Adipocyte (in vitro differentiated cells): ENCODE results near the gene C22orf31.

Experiments used
- DNase-seq: peaks from one replicate; pipeline ENCODE4 v3.0.0-alpha.2; 2015; ENCODE audit warnings: low read depth
- H3K27me3 ChIP-seq: replicated peaks from 2 replicates; pipeline ENCODE4 v1.7.0; 2013; ENCODE audit warnings: mild to moderate bottlenecking, low read length, moderate library complexity; ENCODE audit not compliant: control insufficient read depth, insufficient read depth
- H3K36me3 ChIP-seq: 2 replicates; pipeline ENCODE4 v1.7.0; 2013; ENCODE audit warnings: low read length, mild to moderate bottlenecking, moderate library complexity; ENCODE audit not compliant: control insufficient read depth, insufficient read depth, severe bottlenecking
- H3K4me1 ChIP-seq: 2 replicates; pipeline ENCODE4 v1.7.0; 2013; ENCODE audit warnings: mild to moderate bottlenecking, low read length, moderate library complexity; ENCODE audit not compliant: control insufficient read depth, insufficient read depth
- H3K4me3 ChIP-seq: 2 replicates; pipeline ENCODE4 v1.7.0; 2013; ENCODE audit warnings: mild to moderate bottlenecking, low read length, moderate library complexity
- H3K9ac ChIP-seq: 2 replicates; pipeline ENCODE4 v1.7.0; 2013; ENCODE audit warnings: mild to moderate bottlenecking, low read length, moderate library complexity
- H3K9me3 ChIP-seq: 2 replicates; pipeline ENCODE4 v1.7.0; 2013; ENCODE audit warnings: mild to moderate bottlenecking, low read length, moderate library complexity; ENCODE audit not compliant: control insufficient read depth

C22orf31 gene

DNA sequence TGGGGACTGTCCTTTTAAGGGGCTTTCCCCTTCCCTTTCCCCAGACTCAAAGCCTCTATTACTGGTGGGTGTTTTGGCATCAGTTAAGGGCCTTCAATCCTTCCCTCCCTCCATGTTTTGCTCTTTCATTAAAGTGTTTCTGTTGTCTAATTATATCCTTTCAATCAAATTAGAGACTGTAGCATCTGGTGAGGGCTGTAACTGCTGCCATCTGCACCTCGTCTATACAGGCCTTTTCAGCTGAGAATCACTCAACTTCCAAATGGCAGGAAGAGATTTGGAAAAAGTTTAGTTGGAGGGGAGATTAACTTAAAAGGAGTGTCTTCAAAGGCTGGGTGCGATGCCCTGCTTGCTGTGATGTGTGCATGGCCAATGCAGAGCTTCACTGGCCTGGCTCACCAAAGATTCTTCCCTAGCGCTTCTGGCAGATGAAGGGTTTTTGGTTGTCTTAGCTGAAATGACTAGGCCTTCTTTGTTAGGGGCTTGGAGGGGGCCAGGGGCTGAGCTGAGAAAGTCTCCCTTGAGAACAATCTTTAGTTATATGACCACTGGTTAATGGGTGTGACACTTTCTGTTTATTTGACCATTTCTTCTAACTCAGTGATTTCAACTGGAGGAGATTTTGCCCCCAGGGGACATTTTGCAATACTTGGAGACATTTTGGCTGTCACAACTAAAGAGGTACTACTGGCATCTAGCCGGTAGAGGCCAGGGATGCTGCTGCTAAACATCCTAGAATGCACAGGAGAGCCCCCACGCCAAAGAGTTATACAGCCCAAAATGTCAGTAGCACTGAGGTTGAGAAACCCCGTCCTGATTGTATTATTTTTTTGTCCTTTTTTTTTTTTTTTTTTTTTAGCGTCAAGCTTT, 18.7 kb upstream of the C22orf31 start:
- Histone ChIP-seq H3K36me3 (no peaks in the 10 kb centered on the region), H3K9ac (no peak overlapping the region), H3K27me3 (no peaks in the 10 kb centered on the region), H3K4me1 (peaks cover 51% of the 10 kb centered on the region), H3K9me3 (no peaks in the 10 kb centered on the region), H3K4me3 (no peak overlapping the region)
- DNase-seq: peak; percentile 87

- DNase-seq: peak; percentile 43
- peaks cover 53% of the 10 kb centered on the region for H3K4me1 ChIP-seq
- no peaks in the 10 kb centered on the region for H3K27me3 ChIP-seq
- H3K9me3 ChIP-seq: no peaks in the 10 kb centered on the region
- no peak overlapping the region for H3K4me3 ChIP-seq
- H3K36me3 ChIP-seq: no peaks in the 10 kb centered on the region
- H3K9ac ChIP-seq: no peak overlapping the region
Observed at GRCh38 chr22:29079218-29079901, 17.7 kb upstream of the C22orf31 start.

- no peak overlapping the region for H3K4me3 ChIP-seq
- no peaks in the 10 kb centered on the region for H3K36me3 ChIP-seq
- peaks cover 50% of the 10 kb centered on the region for H3K4me1 ChIP-seq
- no peaks in the 10 kb centered on the region for H3K9me3 ChIP-seq
- H3K27me3 ChIP-seq: no peaks in the 10 kb centered on the region
- DNase-seq: no peak
- H3K9ac ChIP-seq: no peak overlapping the region
Observed at GRCh38 chr22:29078869-29079207, 17.2 kb upstream of the C22orf31 start.

GRCh38 chr22:29078036-29078868, 16.6 kb upstream of the C22orf31 start:
- no peaks in the 10 kb centered on the region for H3K9me3 ChIP-seq
- DNase-seq: no peak
- no peak overlapping the region for H3K9ac ChIP-seq
- peaks cover 45% of the 10 kb centered on the region for H3K4me1 ChIP-seq
- H3K4me3 ChIP-seq: no peak overlapping the region
- no peaks in the 10 kb centered on the region for H3K36me3 ChIP-seq
- no peaks in the 10 kb centered on the region for H3K27me3 ChIP-seq

- Histone ChIP-seq H3K4me1 (peaks cover 22% of the 10 kb centered on the region), H3K9ac (peak overlapping the region; percentile 84), H3K4me3 (peak overlapping the region; percentile 84), H3K9me3 (no peaks in the 10 kb centered on the region), H3K36me3 (no peaks in the 10 kb centered on the region), H3K27me3 (peaks cover 1% of the 10 kb centered on the region)
- no peak for DNase-seq
Observed at GRCh38 chr22:29074276-29074772, 12.7 kb upstream of the C22orf31 start.

DNA sequence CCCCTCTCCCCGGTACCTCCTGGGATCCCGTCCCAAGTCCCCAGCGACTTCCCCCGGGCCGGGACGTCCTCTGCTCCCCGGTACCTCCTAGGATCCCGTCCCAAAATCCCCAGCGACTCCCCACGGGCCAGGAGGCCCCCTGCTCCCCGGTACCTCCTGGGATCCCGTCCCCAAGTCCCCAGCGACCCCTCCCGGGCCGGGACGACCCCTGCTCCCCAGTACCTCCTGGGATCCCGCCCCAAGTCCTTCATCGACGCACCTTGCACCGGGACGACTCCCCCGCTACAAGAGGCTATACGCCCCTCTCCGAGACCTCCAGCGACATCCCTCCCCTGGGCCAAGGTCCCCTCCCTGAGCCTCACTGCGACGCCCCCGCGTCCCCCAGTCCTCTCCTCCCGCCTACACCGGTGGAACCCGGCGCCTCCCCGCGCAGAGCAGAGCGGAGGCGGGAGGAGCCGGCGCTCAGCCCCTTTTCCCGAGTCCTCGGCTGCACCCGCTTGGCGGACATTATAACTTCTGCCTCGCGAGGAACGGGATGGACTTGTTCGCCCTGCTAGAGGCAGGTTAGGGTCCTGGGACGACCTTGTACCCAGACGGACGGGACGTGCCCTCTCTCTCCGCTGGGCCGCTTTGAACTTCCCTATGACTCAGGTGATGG, 12.1 kb upstream of the C22orf31 start:
- no peak for DNase-seq
- Histone ChIP-seq H3K4me3 (peak overlapping the region; percentile 84), H3K27me3 (peaks cover 4% of the 10 kb centered on the region), H3K9me3 (no peaks in the 10 kb centered on the region), H3K36me3 (no peaks in the 10 kb centered on the region), H3K4me1 (peaks cover 18% of the 10 kb centered on the region), H3K9ac (peak overlapping the region; percentile 84)

DNA sequence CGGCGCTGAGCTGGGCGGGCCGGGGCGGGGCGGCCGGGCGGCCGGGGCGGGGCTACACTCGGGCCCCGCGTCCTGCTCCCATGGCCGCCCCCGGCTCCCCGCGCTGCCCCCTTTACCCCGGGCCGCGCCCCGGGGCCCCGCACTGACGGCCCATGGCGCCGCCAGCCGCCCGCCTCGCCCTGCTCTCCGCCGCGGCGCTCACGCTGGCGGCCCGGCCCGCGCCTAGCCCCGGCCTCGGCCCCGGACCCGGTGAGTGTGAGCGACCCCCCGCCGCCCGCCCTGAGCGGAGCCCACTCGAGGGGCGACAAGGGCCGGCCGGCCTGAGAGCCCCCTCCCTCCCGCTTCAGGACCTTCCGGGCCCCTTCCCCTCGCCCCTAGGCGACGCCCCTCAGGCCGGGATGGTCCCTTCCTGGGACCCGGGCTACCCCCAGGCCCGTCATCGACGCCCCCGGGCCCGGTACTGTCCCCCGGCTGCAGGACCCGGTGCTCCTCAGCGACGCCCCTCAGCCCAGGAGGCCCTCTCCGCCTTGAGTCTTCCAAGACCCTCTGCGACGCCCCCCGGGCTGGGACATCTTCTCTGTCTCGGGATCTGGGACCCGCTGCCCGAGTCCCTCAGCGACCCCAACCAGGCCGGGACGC, 11.5 kb upstream of the C22orf31 start, which contains the start of gene KREMEN1:
KREMEN1 (plus strand) TSS at position 57 of the 639 bp plus-strand sequence; CDS start at position 153, 96 bp downstream.
- no peak for DNase-seq
- H3K27me3 ChIP-seq: peaks cover 4% of the 10 kb centered on the region
- H3K4me3 ChIP-seq: peak within 1 kb of the TSS; percentile 84

GRCh38 chr22:29072193-29072978, 10.8 kb upstream of the C22orf31 start:
- Histone ChIP-seq H3K4me1 (peaks cover 18% of the 10 kb centered on the region), H3K9ac (no peak overlapping the region), H3K36me3 (no peaks in the 10 kb centered on the region), H3K9me3 (no peaks in the 10 kb centered on the region), H3K27me3 (peaks cover 4% of the 10 kb centered on the region), H3K4me3 (peak overlapping the region; percentile 80)
- peak; percentile 92 for DNase-seq

More for the DNA sequence above, 11.5 kb upstream of the C22orf31 start, which contains the start of gene KREMEN1:
- Histone ChIP-seq H3K9ac (peak within 1 kb of the TSS; percentile 84), H3K36me3 (no peaks in the 10 kb centered on the region), H3K4me1 (peaks cover 18% of the 10 kb centered on the region), H3K9me3 (no peaks in the 10 kb centered on the region)

GRCh38 chr22:29071261-29072045, 9.8 kb upstream of the C22orf31 start:
- Histone ChIP-seq H3K9me3 (no peaks in the 10 kb centered on the region), H3K4me3 (peak overlapping the region; percentile 80), H3K4me1 (peaks cover 18% of the 10 kb centered on the region), H3K36me3 (no peaks in the 10 kb centered on the region), H3K9ac (no peak overlapping the region), H3K27me3 (peaks cover 4% of the 10 kb centered on the region)
- peak; percentile 49 for DNase-seq
